NB4 (cell line): ENCODE results near the gene HOXA13.

ENCODE experiments used
- DNase-seq: peaks from one replicate; pipeline ENCODE4 v3.0.0; 2010; ENCODE audit warnings: low read depth
- H3K4me3 ChIP-seq: one replicate; pipeline ENCODE4 v1.5.1; 2011; ENCODE audit warnings: mild to moderate bottlenecking, low read depth, low read length, moderate library complexity
- MYC ChIP-seq: IDR thresholded peaks from 2 replicates; pipeline ENCODE4 v1.6.1; 2011; ENCODE audit warnings: low read depth, low read length
- POLR2A ChIP-seq: IDR thresholded peaks from 2 replicates; pipeline ENCODE4 v1.6.1; 2011; ENCODE audit warnings: mild to moderate bottlenecking; ENCODE audit not compliant: insufficient read length; ENCODE audit errors: extremely low read depth
- TF ChIP-seq, protein P1 (sequence below): IDR thresholded peaks from 2 replicates; pipeline ENCODE4 v1.6.1; 2011; ENCODE audit warnings: low read depth, low read length
- TF ChIP-seq, protein P2 (sequence below): IDR thresholded peaks from one replicate; pipeline ENCODE4 v1.5.1; 2012; ENCODE audit warnings: low read depth, low read length

The HOXA13 gene

DNA sequence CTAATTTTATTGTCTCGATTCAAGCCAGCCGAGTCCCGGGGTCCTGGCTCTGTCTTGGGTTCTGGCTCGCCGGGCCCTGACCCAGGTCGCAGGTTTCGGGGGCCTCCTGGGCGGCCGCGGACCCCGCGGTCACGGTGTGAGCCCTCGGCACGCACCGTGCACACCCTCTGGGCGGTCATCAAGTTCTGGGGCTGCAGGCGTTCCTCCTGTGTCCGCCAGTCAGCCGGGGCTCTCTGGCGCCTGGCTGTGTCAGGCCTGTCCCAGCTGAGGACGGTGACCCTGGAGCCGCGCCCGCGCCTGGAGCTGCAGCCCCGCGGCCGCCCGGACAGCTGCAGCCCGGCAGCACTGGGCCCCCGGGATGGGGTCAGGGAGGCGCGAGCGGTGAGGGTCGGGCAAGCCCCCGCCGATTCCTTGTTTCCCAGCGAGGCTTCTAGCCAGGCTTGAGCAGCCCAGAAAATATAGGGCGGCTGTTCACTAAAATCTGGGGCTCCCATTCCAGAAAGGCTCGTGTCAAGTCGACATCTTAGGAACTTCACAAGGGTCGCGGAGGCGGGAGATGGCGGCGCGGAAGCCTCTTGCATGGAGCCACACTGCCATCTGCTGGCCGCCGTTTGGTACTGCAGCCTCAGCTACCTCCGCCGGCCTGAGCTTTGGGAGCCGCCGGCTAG lies 39.2 kb downstream of the HOXA13 start:
- peak; percentile 78; the same call in 1 of the 2 replicates for TF ChIP-seq MYC
- TF ChIP-seq, protein P1, sequence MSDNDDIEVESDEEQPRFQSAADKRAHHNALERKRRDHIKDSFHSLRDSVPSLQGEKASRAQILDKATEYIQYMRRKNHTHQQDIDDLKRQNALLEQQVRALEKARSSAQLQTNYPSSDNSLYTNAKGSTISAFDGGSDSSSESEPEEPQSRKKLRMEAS = peak; percentile 61
- no peak for TF ChIP-seq POLR2A
- TF ChIP-seq, protein P2, sequence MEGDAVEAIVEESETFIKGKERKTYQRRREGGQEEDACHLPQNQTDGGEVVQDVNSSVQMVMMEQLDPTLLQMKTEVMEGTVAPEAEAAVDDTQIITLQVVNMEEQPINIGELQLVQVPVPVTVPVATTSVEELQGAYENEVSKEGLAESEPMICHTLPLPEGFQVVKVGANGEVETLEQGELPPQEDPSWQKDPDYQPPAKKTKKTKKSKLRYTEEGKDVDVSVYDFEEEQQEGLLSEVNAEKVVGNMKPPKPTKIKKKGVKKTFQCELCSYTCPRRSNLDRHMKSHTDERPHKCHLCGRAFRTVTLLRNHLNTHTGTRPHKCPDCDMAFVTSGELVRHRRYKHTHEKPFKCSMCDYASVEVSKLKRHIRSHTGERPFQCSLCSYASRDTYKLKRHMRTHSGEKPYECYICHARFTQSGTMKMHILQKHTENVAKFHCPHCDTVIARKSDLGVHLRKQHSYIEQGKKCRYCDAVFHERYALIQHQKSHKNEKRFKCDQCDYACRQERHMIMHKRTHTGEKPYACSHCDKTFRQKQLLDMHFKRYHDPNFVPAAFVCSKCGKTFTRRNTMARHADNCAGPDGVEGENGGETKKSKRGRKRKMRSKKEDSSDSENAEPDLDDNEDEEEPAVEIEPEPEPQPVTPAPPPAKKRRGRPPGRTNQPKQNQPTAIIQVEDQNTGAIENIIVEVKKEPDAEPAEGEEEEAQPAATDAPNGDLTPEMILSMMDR = peak; percentile 93
- peak; percentile 96 for DNase-seq
- H3K4me3 ChIP-seq = peak overlapping the region; percentile 69

DNA sequence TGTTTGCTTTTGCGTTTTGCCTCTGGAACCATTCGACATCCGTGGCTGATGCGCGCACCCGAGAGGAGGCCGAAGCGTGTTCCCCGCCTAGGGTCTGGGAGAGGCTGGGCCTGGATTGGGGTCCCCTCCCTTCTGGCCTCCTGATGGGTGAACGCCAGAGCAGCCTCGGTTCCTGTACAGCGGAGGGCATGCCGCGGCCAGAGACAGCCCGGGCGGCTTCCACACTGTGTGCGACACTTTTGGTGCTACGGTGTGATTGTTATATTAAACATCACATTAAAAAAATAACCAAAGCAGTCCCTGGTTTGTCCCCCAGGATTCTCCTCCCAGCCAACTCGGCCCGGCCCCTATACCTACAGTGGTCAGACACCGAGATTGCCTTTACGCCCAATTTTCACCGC lies 39.7 kb downstream of the HOXA13 start:
- H3K4me3 ChIP-seq = no peak overlapping the region

DNA sequence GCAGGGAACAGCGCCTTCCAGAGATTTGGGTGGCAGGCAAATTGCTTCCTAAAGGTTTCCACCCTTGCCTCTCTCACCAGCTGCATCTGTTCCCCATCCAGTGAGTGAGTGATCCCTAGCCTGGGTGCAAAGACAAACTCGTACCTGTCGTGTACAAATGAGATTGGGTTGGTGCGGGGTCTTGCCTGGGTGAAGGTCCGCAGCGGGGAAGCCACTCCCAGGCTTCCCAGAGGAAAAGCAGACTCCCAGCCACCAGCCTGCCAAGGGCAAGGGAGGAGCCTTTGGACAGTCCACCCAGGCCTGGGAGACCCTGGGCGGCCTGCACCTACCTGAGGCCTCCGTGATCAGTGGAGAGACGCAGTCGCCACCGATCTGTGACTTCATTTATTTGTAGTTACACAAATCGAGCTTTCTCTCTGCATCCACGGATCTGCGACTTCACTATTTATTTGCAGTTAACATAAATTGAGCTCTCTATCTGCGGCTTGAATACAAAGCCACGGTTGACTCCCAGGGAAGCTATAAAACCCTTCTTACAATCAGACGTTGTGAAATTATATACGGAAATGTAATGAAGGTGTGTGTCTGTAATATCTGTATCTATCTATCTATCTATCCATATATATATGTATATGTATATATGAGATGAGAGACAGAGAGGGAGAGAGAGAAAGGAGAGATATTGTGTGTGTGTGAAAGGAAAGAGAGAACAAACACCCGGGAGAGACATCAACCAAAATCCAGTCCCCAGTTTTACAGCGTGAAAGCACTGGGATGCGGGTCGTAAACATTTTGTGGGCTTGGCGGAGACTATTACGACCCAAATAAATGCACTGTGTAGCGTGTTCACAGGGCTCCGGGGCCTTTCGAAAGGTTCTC lies 40.4 kb downstream of the HOXA13 start:
- no peak overlapping the region for H3K4me3 ChIP-seq
- TF ChIP-seq, protein P2 = no peak
- TF ChIP-seq MYC (no peak), POLR2A (no peak)
- TF ChIP-seq, protein P1 = no peak
- no peak for DNase-seq

More for the DNA sequence above, 39.7 kb downstream of the HOXA13 start:
- DNase-seq = no peak
- TF ChIP-seq POLR2A (no peak), MYC (no peak)
- TF ChIP-seq, protein P2 = no peak
- TF ChIP-seq, protein P1 = no peak

DNA sequence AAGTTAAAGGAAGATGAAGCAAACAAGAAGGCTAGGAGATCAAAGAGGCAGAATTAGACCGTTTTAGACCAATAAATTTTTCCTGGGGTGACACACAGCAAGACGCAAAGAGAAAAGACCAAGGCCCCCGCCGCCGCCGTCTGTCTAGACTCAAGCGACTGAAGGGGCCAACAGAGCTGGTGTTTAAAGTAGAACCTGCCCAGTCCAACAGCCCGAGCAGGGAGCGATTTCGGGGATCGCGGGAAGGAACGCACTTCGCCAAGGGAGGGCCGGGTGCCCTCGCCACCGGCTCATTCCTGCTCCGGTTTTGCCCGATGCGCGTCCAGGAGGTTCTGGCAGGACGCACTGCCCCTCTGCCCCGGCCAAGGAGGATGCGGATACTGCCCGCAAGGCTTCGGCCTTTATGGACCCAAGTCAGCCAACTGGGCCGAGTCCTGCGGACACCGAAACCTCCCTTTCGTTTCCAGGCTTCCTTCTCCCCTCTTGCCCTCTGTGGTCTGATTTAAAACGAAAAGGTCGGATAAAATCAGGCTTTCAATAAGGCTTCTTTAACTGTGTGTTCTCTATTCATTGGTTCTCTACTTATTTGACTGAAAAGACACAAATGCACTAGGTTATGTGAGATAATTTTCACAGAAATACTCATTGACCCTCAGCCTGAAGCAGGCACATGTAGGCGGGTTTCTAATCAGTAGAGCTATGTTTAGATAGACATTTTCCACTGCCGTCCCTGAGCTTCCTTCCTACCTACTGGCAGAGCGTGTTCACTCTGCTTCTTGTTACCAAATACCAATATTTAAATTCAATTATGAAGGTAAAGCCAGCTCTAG lies 41.2 kb downstream of the HOXA13 start:
- no peak overlapping the region for H3K4me3 ChIP-seq
- TF ChIP-seq POLR2A (no peak), MYC (no peak)
- TF ChIP-seq, protein P1 = no peak
- TF ChIP-seq, protein P2 = no peak

DNA sequence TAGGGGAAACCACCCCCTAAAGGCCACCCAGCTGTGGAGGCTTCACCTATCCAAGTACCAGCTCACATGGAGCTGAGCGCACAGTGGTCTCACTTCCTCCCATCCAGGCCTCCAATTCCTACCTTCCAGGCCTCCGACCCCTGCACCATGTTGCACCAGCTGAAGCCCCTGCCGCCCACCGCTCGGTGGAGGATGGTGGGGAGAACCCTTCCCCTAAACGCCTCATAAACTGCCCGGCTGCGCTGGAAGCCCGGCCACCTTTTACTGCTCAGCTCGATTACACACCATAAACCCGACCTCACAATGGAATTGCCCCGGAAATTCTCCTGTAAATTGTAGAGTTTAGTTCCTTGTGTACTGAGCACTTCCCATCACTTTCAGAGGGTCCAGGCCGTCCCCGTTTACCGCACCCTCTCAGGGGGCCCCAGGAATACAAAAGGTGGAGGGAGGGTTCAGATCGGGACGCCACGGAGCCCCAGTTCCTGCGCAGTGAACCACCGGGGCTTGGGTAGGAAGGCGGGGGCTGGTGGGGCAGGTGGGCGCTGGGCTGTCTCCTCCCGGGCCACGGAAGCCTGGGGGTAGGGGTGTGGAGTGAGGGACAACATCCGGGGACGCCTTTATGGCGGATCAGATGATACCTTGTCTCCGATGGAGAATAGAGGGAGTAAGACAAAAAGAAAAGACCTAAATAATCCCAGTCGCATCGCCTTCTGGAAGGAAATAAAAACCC lies 42.0 kb downstream of the HOXA13 start:
- TF ChIP-seq MYC = no peak
- no peak for TF ChIP-seq POLR2A
- TF ChIP-seq, protein P2 = no peak
- TF ChIP-seq, protein P1 = no peak
- DNase-seq = no peak
- H3K4me3 ChIP-seq = no peak overlapping the region

More for the DNA sequence above, 41.2 kb downstream of the HOXA13 start:
- DNase-seq = no peak
